C4-2B (cell line): ENCODE measurements around the gene IL6ST.
A peak's percentile ranks its signal among the peaks of the same experiment; 100 is the strongest.
"Not testable (repeated sequence)": the region's sequence is repeated elsewhere in the genome, so short reads cannot be mapped to it uniquely, and the experiment has no call there.

ENCODE experiments used
- H3K27ac ChIP-seq: fragments of 450-650 bp; 2 replicates; pipeline ENCODE4 v1.5.1; 2017
- CTCF ChIP-seq: fragments of 450-650 bp; conservative IDR thresholded peaks from 2 replicates; pipeline ENCODE4 v1.5.1; 2017; ENCODE audit warnings: mild to moderate bottlenecking
- ZFX ChIP-seq: fragments of 450-650 bp; IDR thresholded peaks from 2 replicates; pipeline ENCODE4 v1.6.1; 2017

The IL6ST gene

GRCh38 chr5:56002303-56002702 lies 7.5 kb upstream of the IL6ST start:
- TF ChIP-seq CTCF, result no peak
- no peak for TF ChIP-seq ZFX

DNA sequence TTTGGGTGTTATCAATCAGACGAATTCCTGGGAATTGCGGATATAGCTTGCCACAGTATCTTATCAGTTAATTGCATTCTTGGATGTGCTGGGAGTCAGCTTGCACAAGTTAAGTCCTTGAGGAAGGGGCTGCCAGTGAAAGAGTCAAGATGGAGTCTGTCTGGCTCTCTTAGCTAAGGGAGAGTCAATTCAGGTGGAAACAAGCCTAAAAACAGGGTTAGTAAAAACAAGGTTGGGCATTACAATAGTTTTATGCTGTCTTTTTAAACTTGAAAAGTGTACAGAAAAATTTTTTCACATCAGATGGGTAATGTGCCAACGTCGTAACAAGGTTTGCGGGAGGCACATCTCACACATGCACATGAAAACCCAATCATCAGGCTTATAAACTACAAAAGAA lies 5.5 kb upstream of the IL6ST start:
- H3K27ac ChIP-seq, result not testable (repeated sequence)

More at GRCh38 chr5:56002303-56002702, 7.5 kb upstream of the IL6ST start:
- no peak overlapping the region for H3K27ac ChIP-seq

DNA sequence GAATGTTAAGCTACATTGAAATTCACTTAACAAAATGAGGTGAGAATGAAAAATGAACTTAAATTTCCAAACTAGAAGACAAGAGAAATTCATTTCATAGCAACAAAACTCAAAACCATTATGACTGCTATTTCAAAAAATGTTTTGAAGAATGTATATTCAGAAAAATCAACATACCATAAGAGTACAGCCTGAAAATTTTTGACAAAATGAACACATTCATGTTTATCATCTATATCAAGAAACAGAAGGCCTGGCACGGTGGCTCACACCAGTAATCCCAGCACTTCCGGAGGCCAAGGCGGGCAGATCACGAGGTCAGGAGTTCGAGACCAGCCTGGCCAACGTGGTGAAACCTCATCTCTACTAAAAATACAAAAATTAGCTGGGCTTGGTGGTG lies 4.2 kb upstream of the IL6ST start:
- no peak overlapping the region for H3K27ac ChIP-seq
- TF ChIP-seq CTCF (no peak), ZFX (no peak)

DNA sequence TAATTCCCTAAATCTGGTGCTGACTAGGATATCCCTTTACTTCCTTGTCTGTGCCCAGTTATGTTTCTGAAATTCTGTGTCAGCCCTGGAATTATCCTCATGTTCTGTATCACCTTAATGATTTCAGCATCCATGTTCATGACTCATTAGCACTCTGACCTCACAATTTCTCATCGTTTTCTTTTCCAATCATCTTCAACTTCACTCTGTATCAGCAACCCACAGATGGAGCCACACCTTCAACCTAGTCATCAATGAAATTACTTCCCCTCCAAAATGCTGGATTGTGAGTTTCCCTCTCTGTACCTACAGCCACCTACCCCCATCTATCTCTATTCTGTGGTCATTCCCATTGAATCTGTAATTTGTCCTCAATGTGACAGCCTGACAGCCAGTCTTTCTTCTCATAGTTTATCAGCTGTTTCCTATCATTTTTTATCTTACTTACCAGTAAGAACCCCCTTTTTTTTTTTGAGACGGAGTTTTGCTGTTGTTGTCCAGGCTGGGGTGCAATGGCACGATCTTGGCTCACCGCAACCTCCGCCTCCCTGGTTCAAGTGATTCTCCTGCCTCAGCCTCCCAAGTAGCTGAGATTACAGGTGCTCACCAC lies 3.1 kb upstream of the IL6ST start:
- no peak overlapping the region for H3K27ac ChIP-seq

GRCh38 chr5:55994998-55995914 lies 493 bp upstream of the IL6ST start:
- peak overlapping the region; percentile 80 for H3K27ac ChIP-seq
- TF ChIP-seq ZFX (peak; percentile 68), CTCF (peak; percentile 32)

More for the DNA sequence above, 3.1 kb upstream of the IL6ST start:
- TF ChIP-seq CTCF, result no peak
- TF ChIP-seq ZFX, result no peak

DNA sequence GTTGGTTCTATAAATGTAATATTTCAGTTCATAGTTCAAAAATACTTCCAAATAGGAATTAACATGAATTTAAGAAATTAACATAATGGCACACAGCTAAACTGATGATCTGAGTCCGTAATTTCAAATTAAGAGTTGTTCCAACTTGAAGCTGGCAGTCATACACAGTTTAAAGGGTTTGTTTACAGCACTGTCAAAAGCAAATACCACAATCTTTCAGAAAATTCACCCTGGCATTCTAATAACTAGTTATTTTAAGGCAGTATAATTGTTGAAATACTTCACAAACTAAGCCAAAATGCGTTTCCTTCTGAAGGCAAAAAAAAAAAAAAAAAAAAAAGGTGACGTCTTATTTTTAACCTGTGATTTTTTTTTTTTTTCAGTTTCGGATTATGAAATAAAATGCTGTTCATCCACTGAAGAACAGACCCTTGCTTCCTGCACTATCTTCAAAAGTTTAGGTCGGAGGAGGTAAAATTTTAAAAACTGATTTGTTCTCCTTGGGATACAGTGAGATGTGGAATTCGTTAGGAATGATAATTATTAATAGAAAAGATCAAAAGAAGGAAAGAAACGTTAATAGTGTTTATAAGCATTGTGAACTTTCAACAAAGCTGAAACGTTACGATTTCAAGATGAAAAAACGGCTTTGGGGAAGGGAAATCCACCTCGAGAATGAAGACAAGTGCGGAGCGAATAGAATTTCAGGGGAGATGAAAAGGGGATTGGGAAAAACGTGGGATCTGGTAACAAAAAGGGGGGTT lies 850 bp downstream of the IL6ST start:
- no peak for TF ChIP-seq ZFX
- TF ChIP-seq CTCF, result no peak
- H3K27ac ChIP-seq, result peak overlapping the region; percentile 80

DNA sequence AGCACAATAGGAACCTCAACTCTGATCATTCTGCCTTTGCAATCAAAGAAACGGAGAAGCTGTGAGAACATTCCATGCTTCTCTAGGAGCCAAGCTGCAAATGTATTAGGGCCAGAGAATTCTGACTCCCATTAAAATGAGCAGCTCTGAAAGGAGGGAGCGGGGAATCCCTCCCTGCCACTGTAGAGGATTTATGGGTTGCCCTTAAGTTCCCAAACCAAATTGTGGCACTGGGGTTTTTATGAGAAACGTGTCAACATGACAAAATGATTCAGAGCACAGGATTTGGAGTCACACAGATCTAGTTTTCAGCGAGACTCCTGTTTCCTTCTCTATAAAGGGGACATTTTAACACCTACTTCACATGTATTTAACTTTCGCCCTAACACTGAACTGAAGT lies 1.8 kb downstream of the IL6ST start:
- H3K27ac ChIP-seq, result no peak overlapping the region

More for the DNA sequence above, 1.8 kb downstream of the IL6ST start:
- TF ChIP-seq CTCF (no peak), ZFX (no peak)
